ENCODE results near the gene RUFY3. TPM values are rescaled to one million over a fixed set of nuclear protein-coding genes. Genes with fewer than 3 reads are reported as not detected.

Gene RUFY3
- total and polyA plus RNA-seq, 9 of the 15 experiments (the other 6 are each of a cell fraction or from before 2014, with no cell fraction given) = 4.2 to 31.1 (median 21.5) TPM

- TF ChIP-seq CUX1 (CRISPR knock-in tag; IDR thresholded peaks at IDR 0.05) = no peak
- TF ChIP-seq RBM34 (IDR thresholded peaks at IDR 0.05; ENCODE audit: borderline replicate concordance, insufficient read depth, low read length) = no peak
- TF ChIP-seq ZZZ3 (IDR thresholded peaks at IDR 0.05) = no peak
Observed at GRCh38 chr4:70759627-70760026, 37.9 kb downstream of the RUFY3 start (continued).

DNA sequence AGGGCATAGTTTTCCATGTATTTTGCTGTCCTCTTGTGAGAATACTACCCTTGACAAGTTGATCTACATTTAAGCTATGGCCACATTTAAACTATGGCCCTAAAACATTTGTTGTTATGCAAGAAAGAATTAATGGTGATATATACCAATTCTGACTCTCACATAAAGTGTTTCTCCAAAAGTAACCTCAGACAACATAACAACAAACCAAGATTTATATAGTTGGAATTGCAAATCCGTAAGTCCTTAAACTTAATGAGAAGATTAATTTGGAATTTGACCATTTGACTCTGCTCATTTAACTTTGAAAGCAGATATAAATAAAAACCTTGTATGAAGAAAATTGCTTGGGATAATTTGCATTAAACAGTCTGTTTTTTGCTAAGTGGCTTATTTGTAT, 38.9 kb downstream of the RUFY3 start:
- WGBS (ENCODE audit: insufficient coverage, low coverage, missing lambda C conversion rate) = 79% methylated on average over 1 of the region's 1 CpG
- FAIRE-seq = no peak
- Histone ChIP-seq H2AFZ (ENCODE audit: low read depth, low read length) (no peak overlapping the region), H3K9me1 (ENCODE audit: control insufficient read depth, insufficient read depth, low read length) (no peaks in the 10 kb centered on the region), H3K4me1 (replicated peaks in 1 of 2; ENCODE audit: control insufficient read depth in 2 of 2, insufficient read depth in 2 of 2, low read length in 2 of 2) (peaks cover 0 to 3% of the 10 kb centered on the region in 2 experiments; a peak in 1 of 5 replicates), H3K27ac (ENCODE audit: extremely low read depth, low read depth, low read length) (no peak overlapping the region), H3K79me2 (ENCODE audit: control insufficient read depth, insufficient read depth, low read length) (no peaks in the 10 kb centered on the region), H3K4me3 (no peak overlapping the region), H3K36me3 (ENCODE audit: control insufficient read depth, insufficient read depth, low read length) (peaks cover 8% of the 10 kb centered on the region; the same call in 2 of the 3 replicates), H3K9me3 (replicated peaks; ENCODE audit: control insufficient read depth, insufficient read depth, low read depth, low read length) (no peaks in the 10 kb centered on the region), H4K20me1 (replicated peaks; ENCODE audit: control insufficient read depth, insufficient read depth, low read length) (no peaks in the 10 kb centered on the region), H3K9ac (ENCODE audit: insufficient read depth in 1 of 2, low read depth in 2 of 2, low read length in 2 of 2) (no peak overlapping the region), H3K4me2 (ENCODE audit: insufficient read depth, low read length) (no peak overlapping the region), H3K27me3 (ENCODE audit: control insufficient read depth in 2 of 2, insufficient read depth in 2 of 2, low read length in 2 of 2) (no peaks in the 10 kb centered on the region)
- in situ Hi-C loops (cut with MboI) (no loop called here), intact Hi-C loops (cut with micrococcal nuclease) (no loop called here)
- BruUV-seq (replicated peaks) = no TSS peak
- DNase-seq (ENCODE audit: extremely low read depth in 1 of 4, low spot score in 3 of 4) = no peak
- POLR2A ChIA-PET = no interaction called here
- ATAC-seq = no peak
- CTCF ChIA-PET (ENCODE audit: low intra/inter-chr PET ratio) = no interaction called here
- TF ChIP-seq ARHGAP35 (IDR thresholded peaks at IDR 0.05; ENCODE audit: partially characterized antibody) (no peak), MED1 (CRISPR knock-in tag; IDR thresholded peaks at IDR 0.05; ENCODE audit: borderline replicate concordance) (no peak), ELK1 (CRISPR knock-in tag; IDR thresholded peaks at IDR 0.05) (no peak), ZFX (CRISPR knock-in tag; IDR thresholded peaks at IDR 0.05) (no peak), ZNF280A (IDR thresholded peaks at IDR 0.05; ENCODE audit: low read depth, partially characterized antibody) (no peak), HMGN3 (IDR thresholded peaks at IDR 0.05; ENCODE audit: borderline replicate concordance, extremely low read depth, insufficient read length, low read depth, low read length) (no peak), TRIM28 (IDR thresholded peaks at IDR 0.05) (no peak)
- TF ChIP-seq, protein P1, sequence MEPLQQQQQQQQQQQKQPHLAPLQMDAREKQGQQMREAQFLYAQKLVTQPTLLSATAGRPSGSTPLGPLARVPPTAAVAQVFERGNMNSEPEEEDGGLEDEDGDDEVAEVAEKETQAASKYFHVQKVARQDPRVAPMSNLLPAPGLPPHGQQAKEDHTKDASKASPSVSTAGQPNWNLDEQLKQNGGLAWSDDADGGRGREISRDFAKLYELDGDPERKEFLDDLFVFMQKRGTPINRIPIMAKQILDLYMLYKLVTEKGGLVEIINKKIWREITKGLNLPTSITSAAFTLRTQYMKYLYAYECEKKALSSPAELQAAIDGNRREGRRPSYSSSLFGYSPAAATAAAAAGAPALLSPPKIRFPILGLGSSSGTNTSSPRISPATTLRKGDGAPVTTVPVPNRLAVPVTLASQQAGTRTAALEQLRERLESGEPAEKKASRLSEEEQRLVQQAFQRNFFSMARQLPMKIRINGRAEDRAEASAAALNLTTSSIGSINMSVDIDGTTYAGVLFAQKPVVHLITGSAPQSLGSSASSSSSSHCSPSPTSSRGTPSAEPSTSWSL (CRISPR knock-in tag; IDR thresholded peaks at IDR 0.05; ENCODE audit: borderline replicate concordance) = no peak

All from K562 (cell line).